GM12865 (cell line): ENCODE results near the gene EHD4.

Experiments used
- DNase-seq: peaks from one replicate; pipeline ENCODE4 v3.0.0; 2010; ENCODE audit warnings: low read depth
- H3K4me3 ChIP-seq: 2 replicates; pipeline ENCODE4 v1.5.1; 2011; ENCODE audit warnings: mild to moderate bottlenecking, low read depth, low read length, control low read depth
- TF ChIP-seq, protein P1 (sequence below): IDR thresholded peaks from 2 replicates; pipeline ENCODE4 v1.5.1; 2011; ENCODE audit warnings: low read length, control low read depth, low read depth, inconsistent platforms; ENCODE audit not compliant: insufficient read depth; ENCODE audit errors: missing control alignments

The EHD4 gene

GRCh38 chr15:41943543-41944312, 28.6 kb downstream of the EHD4 start:
- no peak overlapping the region for H3K4me3 ChIP-seq
- DNase-seq = no peak
- TF ChIP-seq, protein P1, sequence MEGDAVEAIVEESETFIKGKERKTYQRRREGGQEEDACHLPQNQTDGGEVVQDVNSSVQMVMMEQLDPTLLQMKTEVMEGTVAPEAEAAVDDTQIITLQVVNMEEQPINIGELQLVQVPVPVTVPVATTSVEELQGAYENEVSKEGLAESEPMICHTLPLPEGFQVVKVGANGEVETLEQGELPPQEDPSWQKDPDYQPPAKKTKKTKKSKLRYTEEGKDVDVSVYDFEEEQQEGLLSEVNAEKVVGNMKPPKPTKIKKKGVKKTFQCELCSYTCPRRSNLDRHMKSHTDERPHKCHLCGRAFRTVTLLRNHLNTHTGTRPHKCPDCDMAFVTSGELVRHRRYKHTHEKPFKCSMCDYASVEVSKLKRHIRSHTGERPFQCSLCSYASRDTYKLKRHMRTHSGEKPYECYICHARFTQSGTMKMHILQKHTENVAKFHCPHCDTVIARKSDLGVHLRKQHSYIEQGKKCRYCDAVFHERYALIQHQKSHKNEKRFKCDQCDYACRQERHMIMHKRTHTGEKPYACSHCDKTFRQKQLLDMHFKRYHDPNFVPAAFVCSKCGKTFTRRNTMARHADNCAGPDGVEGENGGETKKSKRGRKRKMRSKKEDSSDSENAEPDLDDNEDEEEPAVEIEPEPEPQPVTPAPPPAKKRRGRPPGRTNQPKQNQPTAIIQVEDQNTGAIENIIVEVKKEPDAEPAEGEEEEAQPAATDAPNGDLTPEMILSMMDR = no peak

DNA sequence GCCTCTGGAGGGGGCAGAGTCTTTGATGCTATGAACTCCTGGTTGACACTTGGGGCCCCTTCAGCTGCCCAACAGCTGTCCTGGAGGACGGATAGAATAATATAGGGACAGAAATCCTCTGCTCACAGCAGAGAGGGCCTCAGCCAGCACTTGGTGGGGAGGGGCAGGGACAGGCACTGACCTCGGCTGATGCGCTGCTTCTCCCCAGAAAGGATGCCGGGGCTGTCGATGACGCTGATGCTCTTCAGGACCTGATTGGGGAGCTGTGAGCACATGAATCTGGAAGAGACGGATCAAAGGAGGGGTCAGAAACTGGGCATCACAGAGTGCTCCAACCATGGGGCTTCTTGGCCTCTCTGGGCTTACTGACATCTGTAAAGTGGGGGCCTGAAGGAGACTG, 29.5 kb downstream of the EHD4 start:
- DNase-seq = no peak
- H3K4me3 ChIP-seq = no peak overlapping the region
- TF ChIP-seq, protein P1 = no peak

DNA sequence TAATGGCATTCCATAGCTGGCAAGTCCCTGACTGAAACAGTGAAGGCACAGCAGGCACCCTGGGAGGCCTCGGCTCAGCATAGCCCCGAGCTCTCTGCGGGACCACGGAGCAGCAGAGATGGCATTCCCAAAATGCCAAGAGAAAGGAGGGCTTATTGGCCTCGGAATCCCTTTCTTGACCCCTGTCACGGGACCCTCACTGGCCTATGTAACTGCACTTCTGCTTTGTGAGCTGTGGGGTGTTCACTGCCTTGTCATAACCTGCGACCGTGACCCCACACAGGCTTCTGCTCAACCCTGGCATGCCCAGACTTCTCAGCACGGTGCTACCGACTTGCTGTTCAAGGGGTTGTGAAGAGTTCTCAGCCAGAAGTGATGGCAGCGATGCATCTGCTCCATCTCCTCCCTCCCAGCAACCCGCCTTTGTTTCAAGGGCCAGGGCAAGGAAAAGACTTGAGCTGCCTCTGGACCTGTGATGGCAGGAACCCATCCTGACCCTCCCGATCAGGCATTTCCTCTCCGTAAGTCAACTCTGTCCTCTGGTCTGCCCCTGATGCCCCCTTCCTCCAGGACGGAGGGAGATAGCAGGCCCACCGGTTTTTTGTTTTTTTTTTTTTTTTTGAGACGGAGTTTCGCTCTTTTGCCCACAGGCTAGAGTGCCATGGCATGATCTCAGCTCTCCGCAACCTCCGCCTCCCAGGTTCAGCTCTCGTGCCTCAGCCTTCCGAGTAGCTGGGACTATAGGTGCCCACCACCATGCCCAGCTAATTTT, 30.5 kb downstream of the EHD4 start:
- H3K4me3 ChIP-seq = no peak overlapping the region
- TF ChIP-seq, protein P1 = no peak
- no peak for DNase-seq

DNA sequence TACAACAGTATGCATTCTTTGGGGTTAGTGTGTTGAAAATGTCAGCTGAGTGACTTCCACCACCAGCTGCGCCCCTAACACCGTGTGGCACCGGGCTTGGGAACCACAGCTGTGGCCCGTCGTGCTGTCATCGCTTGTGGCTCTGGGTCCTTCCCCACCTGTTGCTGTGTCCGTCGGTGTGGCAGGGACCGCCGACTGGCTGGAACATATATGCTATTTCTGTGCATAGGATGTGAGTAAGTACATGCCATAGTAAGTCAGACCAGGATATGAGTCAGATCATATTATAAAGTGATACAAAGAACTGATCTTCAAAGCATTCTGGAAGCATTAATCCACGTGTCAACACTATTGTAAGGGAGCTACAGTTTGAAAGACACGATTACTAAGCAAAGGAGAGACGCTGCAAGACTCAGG, 31.9 kb downstream of the EHD4 start:
- DNase-seq = no peak
- TF ChIP-seq, protein P1 = no peak
- no peak overlapping the region for H3K4me3 ChIP-seq

- no peak overlapping the region for H3K4me3 ChIP-seq
- TF ChIP-seq, protein P1 = no peak
- no peak for DNase-seq
Observed at GRCh38 chr15:41939986-41940385, 32.4 kb downstream of the EHD4 start.

- TF ChIP-seq, protein P1 = no peak
- no peak for DNase-seq
- no peak overlapping the region for H3K4me3 ChIP-seq
Observed at GRCh38 chr15:41937568-41937923, 34.8 kb downstream of the EHD4 start.
